ENCODE measurements around the gene DLG2. TPM values are rescaled to one million over a fixed set of nuclear protein-coding genes. Genes with fewer than 3 reads are reported as not detected.

DLG2 gene
- total and polyA plus RNA-seq, 4 donors, result 0.30 to 5.5 (median 0.68) TPM

DNA sequence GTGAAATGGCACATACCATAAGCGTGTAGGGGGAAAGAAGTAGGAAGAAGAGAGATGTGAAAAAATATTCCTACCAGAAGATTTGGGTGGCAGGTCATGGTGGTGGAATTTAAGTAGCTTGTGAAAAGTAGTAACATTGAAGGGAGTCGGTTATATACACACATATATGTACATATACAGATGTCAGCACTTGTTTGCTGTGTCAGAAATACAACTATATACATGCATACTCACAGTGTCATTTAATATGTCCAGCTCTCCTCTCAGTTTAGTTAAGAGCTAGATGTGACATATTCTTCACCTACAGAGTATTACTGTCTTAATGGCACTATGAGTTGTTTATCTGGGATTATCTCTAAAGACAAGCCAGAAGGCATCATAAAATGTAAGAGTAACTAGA lies 1353.6 kb downstream of the DLG2 start:
- Histone ChIP-seq H3K4me3 (ENCODE audit: low read depth in 1 of 3, low read length in 3 of 3) (no peak overlapping the region), H3K27ac (ENCODE audit: low read depth in 1 of 2, low read length in 2 of 2) (no peak overlapping the region), H3K36me3 (ENCODE audit: control insufficient read depth in 4 of 4, insufficient read depth in 3 of 4, low read depth in 1 of 4, low read length in 3 of 4) (no peaks in the 10 kb centered on the region), H3K4me1 (ENCODE audit: control insufficient read depth in 4 of 4, insufficient read depth in 4 of 4, low read length in 3 of 4) (no peaks in the 10 kb centered on the region), H3K9ac (ENCODE audit: low read depth in 1 of 2, low read length in 2 of 2) (no peak overlapping the region), H3K9me3 (ENCODE audit: control insufficient read depth in 4 of 4, low read length in 3 of 4) (no peaks in the 10 kb centered on the region), H3K27me3 (ENCODE audit: control insufficient read depth in 4 of 4, insufficient read depth in 4 of 4, low read length in 3 of 4) (no peaks in the 10 kb centered on the region)
- TF ChIP-seq EGR1 (IDR thresholded peaks at IDR 0.05; ENCODE audit: low read depth in 2 of 2) (no peak), RXRA (IDR thresholded peaks at IDR 0.05) (no peak), ZBTB33 (IDR thresholded peaks at IDR 0.05) (no peak), YY1 (IDR thresholded peaks at IDR 0.05) (no peak), ATF3 (IDR thresholded peaks at IDR 0.05) (no peak), FOXA1 (IDR thresholded peaks at IDR 0.05) (no peak)
- TF ChIP-seq, protein P1, sequence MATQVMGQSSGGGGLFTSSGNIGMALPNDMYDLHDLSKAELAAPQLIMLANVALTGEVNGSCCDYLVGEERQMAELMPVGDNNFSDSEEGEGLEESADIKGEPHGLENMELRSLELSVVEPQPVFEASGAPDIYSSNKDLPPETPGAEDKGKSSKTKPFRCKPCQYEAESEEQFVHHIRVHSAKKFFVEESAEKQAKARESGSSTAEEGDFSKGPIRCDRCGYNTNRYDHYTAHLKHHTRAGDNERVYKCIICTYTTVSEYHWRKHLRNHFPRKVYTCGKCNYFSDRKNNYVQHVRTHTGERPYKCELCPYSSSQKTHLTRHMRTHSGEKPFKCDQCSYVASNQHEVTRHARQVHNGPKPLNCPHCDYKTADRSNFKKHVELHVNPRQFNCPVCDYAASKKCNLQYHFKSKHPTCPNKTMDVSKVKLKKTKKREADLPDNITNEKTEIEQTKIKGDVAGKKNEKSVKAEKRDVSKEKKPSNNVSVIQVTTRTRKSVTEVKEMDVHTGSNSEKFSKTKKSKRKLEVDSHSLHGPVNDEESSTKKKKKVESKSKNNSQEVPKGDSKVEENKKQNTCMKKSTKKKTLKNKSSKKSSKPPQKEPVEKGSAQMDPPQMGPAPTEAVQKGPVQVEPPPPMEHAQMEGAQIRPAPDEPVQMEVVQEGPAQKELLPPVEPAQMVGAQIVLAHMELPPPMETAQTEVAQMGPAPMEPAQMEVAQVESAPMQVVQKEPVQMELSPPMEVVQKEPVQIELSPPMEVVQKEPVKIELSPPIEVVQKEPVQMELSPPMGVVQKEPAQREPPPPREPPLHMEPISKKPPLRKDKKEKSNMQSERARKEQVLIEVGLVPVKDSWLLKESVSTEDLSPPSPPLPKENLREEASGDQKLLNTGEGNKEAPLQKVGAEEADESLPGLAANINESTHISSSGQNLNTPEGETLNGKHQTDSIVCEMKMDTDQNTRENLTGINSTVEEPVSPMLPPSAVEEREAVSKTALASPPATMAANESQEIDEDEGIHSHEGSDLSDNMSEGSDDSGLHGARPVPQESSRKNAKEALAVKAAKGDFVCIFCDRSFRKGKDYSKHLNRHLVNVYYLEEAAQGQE (IDR thresholded peaks at IDR 0.05), result no peak
- 92% methylated on average over 2 of the region's 2 CpGs for WGBS
- DNase-seq (ENCODE audit: low spot score), result no peak

GRCh38 chr11:84270466-84270865 lies 1356.7 kb downstream of the DLG2 start:
- H3K9me3 ChIP-seq (ENCODE audit: control insufficient read depth in 4 of 4, low read length in 3 of 4), result no peaks in the 10 kb centered on the region
- H3K27me3 ChIP-seq (ENCODE audit: control insufficient read depth in 4 of 4, insufficient read depth in 4 of 4, low read length in 3 of 4), result no peaks in the 10 kb centered on the region
- H3K9ac ChIP-seq (ENCODE audit: low read depth in 1 of 2, low read length in 2 of 2), result no peak overlapping the region
- no peak for TF ChIP-seq GABPA (IDR thresholded peaks at IDR 0.05 in 1 of 2, conservative IDR thresholded peaks at IDR 0.05 in 1 of 2)
- TF ChIP-seq RXRA (IDR thresholded peaks at IDR 0.05), result no peak
- TF ChIP-seq HNF4G (IDR thresholded peaks at IDR 0.05), result no peak
- no peak for TF ChIP-seq RAD21 (IDR thresholded peaks at IDR 0.05)
- TF ChIP-seq EGR1 (IDR thresholded peaks at IDR 0.05; ENCODE audit: low read depth in 2 of 2), result no peak
- no peak for TF ChIP-seq NR2F2 (IDR thresholded peaks at IDR 0.05)
- TF ChIP-seq, protein P2, sequence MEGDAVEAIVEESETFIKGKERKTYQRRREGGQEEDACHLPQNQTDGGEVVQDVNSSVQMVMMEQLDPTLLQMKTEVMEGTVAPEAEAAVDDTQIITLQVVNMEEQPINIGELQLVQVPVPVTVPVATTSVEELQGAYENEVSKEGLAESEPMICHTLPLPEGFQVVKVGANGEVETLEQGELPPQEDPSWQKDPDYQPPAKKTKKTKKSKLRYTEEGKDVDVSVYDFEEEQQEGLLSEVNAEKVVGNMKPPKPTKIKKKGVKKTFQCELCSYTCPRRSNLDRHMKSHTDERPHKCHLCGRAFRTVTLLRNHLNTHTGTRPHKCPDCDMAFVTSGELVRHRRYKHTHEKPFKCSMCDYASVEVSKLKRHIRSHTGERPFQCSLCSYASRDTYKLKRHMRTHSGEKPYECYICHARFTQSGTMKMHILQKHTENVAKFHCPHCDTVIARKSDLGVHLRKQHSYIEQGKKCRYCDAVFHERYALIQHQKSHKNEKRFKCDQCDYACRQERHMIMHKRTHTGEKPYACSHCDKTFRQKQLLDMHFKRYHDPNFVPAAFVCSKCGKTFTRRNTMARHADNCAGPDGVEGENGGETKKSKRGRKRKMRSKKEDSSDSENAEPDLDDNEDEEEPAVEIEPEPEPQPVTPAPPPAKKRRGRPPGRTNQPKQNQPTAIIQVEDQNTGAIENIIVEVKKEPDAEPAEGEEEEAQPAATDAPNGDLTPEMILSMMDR (IDR thresholded peaks at IDR 0.05; ENCODE audit: low read depth, low read length, missing input control), result no peak
- no peak for TF ChIP-seq HNF4A (conservative IDR thresholded peaks at IDR 0.05)
- no peak for TF ChIP-seq FOXA2 (IDR thresholded peaks at IDR 0.05)
- TF ChIP-seq FOXA1 (IDR thresholded peaks at IDR 0.05), result no peak
- no peak overlapping the region for H3K27ac ChIP-seq (ENCODE audit: low read depth in 1 of 2, low read length in 2 of 2)
- 92% methylated on average over 6 of the region's 6 CpGs for WGBS
- H3K4me1 ChIP-seq (ENCODE audit: control insufficient read depth in 4 of 4, insufficient read depth in 4 of 4, low read length in 3 of 4), result no peaks in the 10 kb centered on the region
- no peak for DNase-seq (ENCODE audit: low spot score)
- no peaks in the 10 kb centered on the region for H3K36me3 ChIP-seq (ENCODE audit: control insufficient read depth in 4 of 4, insufficient read depth in 3 of 4, low read depth in 1 of 4, low read length in 3 of 4)
- no peak overlapping the region for H3K4me3 ChIP-seq (ENCODE audit: low read depth in 1 of 3, low read length in 3 of 3)
